CD4-positive, alpha-beta memory T cell (primary cell): ENCODE results near the gene MACROD2. TPM values are rescaled to one million over a fixed set of nuclear protein-coding genes. Genes with fewer than 3 reads are reported as not detected.
"Not testable (repeated sequence)": the region's sequence is repeated elsewhere in the genome, so short reads cannot be mapped to it uniquely, and the experiment has no call there.

Experiments
- CTCF ChIA-PET: fragments of 350-600 bp; sonication (Branson Sonifier 250); formaldehyde crosslinking; loops from one replicate; lab custom pipeline; 2021; ENCODE audit warnings: inconsistent platforms; ENCODE audit not compliant: partially characterized antibody; lab: Charles Lee
- POLR2A ChIA-PET: fragments of 350-600 bp; sonication (Branson Sonifier 250); formaldehyde crosslinking; loops from one replicate; lab custom pipeline; 2021; ENCODE audit not compliant: partially characterized antibody; lab: Charles Lee
- DNase-seq, 5 donors: peaks; one replicate each; pipeline versions ENCODE4 v3.0.0 to v3.0.0-alpha.2; 2020 to 2022; ENCODE audit warnings: mixed read lengths in 1 of 5
- H3K27ac ChIP-seq: one replicate; pipeline ENCODE4 v1.7.0; 2013; ENCODE audit warnings: low read depth, low read length
- H3K27me3 ChIP-seq: 2 replicates; pipeline ENCODE4 v1.7.0; 2013; ENCODE audit warnings: mild to moderate bottlenecking, low read length, moderate library complexity; ENCODE audit not compliant: insufficient read depth
- H3K36me3 ChIP-seq: 2 replicates; pipeline ENCODE4 v1.7.0; 2013; ENCODE audit warnings: mild to moderate bottlenecking, low read length, moderate library complexity; ENCODE audit not compliant: insufficient read depth
- H3K4me1 ChIP-seq: 2 replicates; pipeline ENCODE4 v1.7.0; 2013; ENCODE audit warnings: mild to moderate bottlenecking, low read length, moderate library complexity; ENCODE audit not compliant: insufficient read depth
- H3K4me3 ChIP-seq, 2 donors: one replicate each; pipeline ENCODE4 v1.7.0; 2013; ENCODE audit warnings: low read length in 2 of 2, mild to moderate bottlenecking in 1 of 2
- H3K9me3 ChIP-seq, 2 donors: one replicate each; pipeline ENCODE4 v1.7.0; 2013; ENCODE audit warnings: low read length in 2 of 2, control low read depth in 1 of 2; ENCODE audit not compliant: control insufficient read depth in 1 of 2
- H3K27ac Mint-ChIP-seq, 7 donors: one replicate each; pipeline ENCODE4 v1.8.0; 2020 to 2021; ENCODE audit warnings: mixed read lengths in 7 of 7, mild to moderate bottlenecking in 6 of 7, inconsistent platforms in 3 of 7, moderate library complexity in 3 of 7
- H3K27me3 Mint-ChIP-seq, 2 donors: one replicate each; pipeline ENCODE4 v1.8.0; 2020 to 2021; ENCODE audit warnings: mixed read lengths in 2 of 2
- H3K36me3 Mint-ChIP-seq, 2 donors: one replicate each; pipeline ENCODE4 v1.8.0; 2020 to 2021; ENCODE audit warnings: mixed read lengths in 2 of 2, inconsistent platforms in 1 of 2, mild to moderate bottlenecking in 1 of 2
- H3K4me1 Mint-ChIP-seq, 4 donors: one replicate each; pipeline ENCODE4 v1.8.0; 2020 to 2021; ENCODE audit warnings: mixed read lengths in 4 of 4, mild to moderate bottlenecking in 1 of 4
- H3K4me3 Mint-ChIP-seq, 8 donors: one replicate each; pipeline ENCODE4 v1.8.0; 2020 to 2021; ENCODE audit warnings: mixed read lengths in 8 of 8, mild to moderate bottlenecking in 7 of 8, moderate library complexity in 6 of 8, inconsistent platforms in 3 of 8
- H3K9me3 Mint-ChIP-seq, 8 donors: one replicate each; pipeline ENCODE4 v1.8.0; 2020 to 2021; ENCODE audit warnings: mixed read lengths in 8 of 8, mild to moderate bottlenecking in 5 of 8, inconsistent platforms in 3 of 8, moderate library complexity in 1 of 8
- intact Hi-C: fragments of 100-400 bp; cut with micrococcal nuclease; formaldehyde crosslinking; loops from one replicate; pipeline ENCODE4 v1.15.1; 2023
- polyA plus RNA-seq, 2 donors: library from polyadenylated mRNA; unstranded; fragments of 300-500 nt; fragmentation: Illumina TruSeq; gene quantifications; one replicate each; pipeline ENCODE4 v1.2.3, GENCODE V29; 2021
- total RNA-seq, 2 experiments: library from RNA; stranded (reverse); gene quantifications; one replicate each; pipeline ENCODE4 v1.2.3, GENCODE V29; 2021

Gene MACROD2
- total and polyA plus RNA-seq, 4 experiments from 2014 or later = not detected

DNA sequence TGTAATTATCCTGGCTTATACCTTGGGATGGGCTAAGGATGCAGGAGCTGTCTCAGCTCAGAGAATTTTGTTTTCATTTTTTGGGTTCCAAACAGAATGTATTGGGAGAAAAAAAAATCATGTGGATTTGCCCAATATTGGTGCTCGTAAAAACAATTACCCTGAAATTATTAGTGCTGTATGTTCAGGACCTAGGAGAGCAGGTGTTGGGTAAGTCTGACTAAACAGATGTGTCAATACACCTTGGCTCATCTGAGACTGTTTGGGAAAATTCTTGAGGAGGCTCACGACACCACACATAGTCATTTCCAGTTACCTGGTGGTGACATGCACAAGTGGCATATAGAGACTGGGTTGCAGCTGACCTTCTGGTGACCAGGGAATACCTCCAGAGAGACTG, 1144.2 kb downstream of the MACROD2 start:
- Histone ChIP-seq H3K4me1 (no peaks in the 10 kb centered on the region), H3K27ac (no peak overlapping the region), H3K27me3 (no peaks in the 10 kb centered on the region), H3K4me3 (no peak overlapping the region), H3K36me3 (no peaks in the 10 kb centered on the region), H3K9me3 (no peaks in the 10 kb centered on the region)
- no peak overlapping the region for H3K4me3 Mint-ChIP-seq
- intact Hi-C loops = no loop called here
- CTCF ChIA-PET = no interaction called here
- POLR2A ChIA-PET = no interaction called here
- no peaks in the 10 kb centered on the region for H3K27me3 Mint-ChIP-seq
- H3K36me3 Mint-ChIP-seq = no peaks in the 10 kb centered on the region
- H3K9me3 Mint-ChIP-seq = peaks cover 0 to 9% (median 6%) of the 10 kb centered on the region in 8 donors
- no peak for DNase-seq
- H3K27ac Mint-ChIP-seq = no peak overlapping the region
- H3K4me1 Mint-ChIP-seq = no peaks in the 10 kb centered on the region

DNA sequence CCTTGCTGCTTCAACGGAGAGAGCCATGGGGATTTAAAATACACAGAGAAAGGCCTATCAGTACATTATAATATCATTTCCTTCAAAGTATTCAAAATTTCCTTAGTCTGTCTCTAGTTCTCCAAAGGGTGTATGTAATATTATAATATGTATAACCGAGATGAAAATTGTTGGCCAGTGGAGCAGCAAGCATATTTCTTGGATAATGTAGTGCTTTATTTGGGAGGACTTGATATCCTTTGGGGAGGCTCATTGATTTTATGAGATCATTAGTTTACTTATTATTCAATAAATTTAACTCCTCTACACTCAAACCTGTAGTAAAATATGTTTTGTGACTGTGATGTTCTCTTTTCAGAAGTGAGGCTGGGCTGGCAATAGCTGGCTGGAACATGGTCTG, 1145.0 kb downstream of the MACROD2 start:
- no peaks in the 10 kb centered on the region for H3K4me1 ChIP-seq
- CTCF ChIA-PET = no interaction called here
- no peak overlapping the region for H3K4me3 ChIP-seq
- no peaks in the 10 kb centered on the region for H3K27me3 ChIP-seq
- no peak overlapping the region for H3K4me3 Mint-ChIP-seq
- no peak overlapping the region for H3K27ac Mint-ChIP-seq
- no peaks in the 10 kb centered on the region for H3K36me3 ChIP-seq
- H3K9me3 ChIP-seq = no peaks in the 10 kb centered on the region
- no peaks in the 10 kb centered on the region for H3K27me3 Mint-ChIP-seq
- H3K36me3 Mint-ChIP-seq = no peaks in the 10 kb centered on the region
- DNase-seq = no peak
- peaks cover 0 to 8% (median 6%) of the 10 kb centered on the region in 8 donors for H3K9me3 Mint-ChIP-seq
- H3K4me1 Mint-ChIP-seq = no peaks in the 10 kb centered on the region
- POLR2A ChIA-PET = no interaction called here
- H3K27ac ChIP-seq = no peak overlapping the region
- intact Hi-C loops = no loop called here

DNA sequence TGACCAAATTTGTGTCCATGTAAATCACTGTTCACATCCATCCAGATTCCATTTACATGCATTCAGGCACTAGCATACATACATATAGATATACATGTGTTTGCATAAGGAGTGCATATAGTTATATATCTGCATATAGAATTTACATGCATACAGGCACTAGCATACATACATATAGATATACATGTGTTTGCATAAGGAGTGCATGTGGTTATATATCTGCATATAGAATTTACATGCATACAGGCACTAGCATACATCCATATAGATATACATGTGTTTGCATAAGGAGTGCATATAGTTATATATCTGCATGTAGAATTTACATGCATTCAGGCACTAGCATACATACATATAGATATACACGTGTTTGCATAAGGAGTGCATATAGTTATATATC, 1145.6 kb downstream of the MACROD2 start:
- H3K4me3 ChIP-seq, H3K4me1 ChIP-seq, intact Hi-C loops, H3K36me3 Mint-ChIP-seq, H3K27me3 Mint-ChIP-seq, H3K4me3 Mint-ChIP-seq, H3K27ac ChIP-seq, POLR2A ChIA-PET, H3K27ac Mint-ChIP-seq, H3K9me3 Mint-ChIP-seq, H3K36me3 ChIP-seq, H3K4me1 Mint-ChIP-seq, H3K9me3 ChIP-seq, CTCF ChIA-PET, H3K27me3 ChIP-seq, DNase-seq: not testable (repeated sequence)

DNA sequence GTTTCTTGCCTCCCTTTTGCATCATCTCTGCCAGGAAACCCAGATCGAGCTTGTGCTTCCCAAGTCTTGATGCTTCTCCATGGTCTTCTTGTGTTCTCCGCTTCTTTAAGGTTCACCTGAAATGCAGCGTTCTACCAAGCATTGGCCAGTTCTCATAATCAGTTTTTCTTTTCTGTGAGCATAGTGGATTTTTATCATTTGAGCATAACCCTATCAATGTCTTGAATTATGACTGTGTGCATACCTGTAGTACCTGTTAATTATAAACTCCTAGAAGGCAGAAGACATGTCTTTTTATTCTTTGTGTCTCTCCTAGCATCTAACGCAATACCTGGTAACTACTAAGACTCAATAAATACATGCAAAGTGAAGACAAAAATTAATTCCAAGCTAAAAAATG, 1146.5 kb downstream of the MACROD2 start:
- intact Hi-C loops = no loop called here
- ChIA-PET POLR2A (no interaction called here), CTCF (no interaction called here)
- no peaks in the 10 kb centered on the region for H3K9me3 ChIP-seq
- Mint-ChIP-seq H3K4me1 (no peaks in the 10 kb centered on the region), H3K4me3 (no peak overlapping the region), H3K36me3 (no peaks in the 10 kb centered on the region), H3K27me3 (no peaks in the 10 kb centered on the region), H3K27ac (no peak overlapping the region), H3K9me3 (peaks cover 2 to 8% (median 6%) of the 10 kb centered on the region in 8 donors)
- H3K36me3 ChIP-seq = no peaks in the 10 kb centered on the region
- H3K27ac ChIP-seq = no peak overlapping the region
- no peak for DNase-seq
- no peaks in the 10 kb centered on the region for H3K27me3 ChIP-seq
- no peak overlapping the region for H3K4me3 ChIP-seq
- H3K4me1 ChIP-seq = no peaks in the 10 kb centered on the region

DNA sequence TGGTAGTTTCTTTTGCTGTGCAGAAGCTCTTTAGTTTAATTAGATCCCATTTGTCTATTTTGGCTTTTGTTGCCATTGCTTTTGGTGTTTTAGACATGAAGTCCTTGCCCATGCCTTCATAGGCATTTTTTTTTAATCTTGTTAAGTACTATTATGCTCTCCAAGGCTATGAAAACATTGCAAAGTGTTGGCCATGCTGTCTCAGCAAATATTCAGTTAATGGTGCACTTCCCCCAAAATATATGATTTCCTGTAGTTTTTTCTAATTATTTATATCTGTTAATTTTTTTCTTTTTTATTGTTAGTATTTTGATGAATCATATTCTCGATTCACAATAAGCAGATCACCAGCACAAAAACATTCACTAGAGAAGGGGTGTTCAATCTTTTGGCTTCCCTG, 1148.2 kb downstream of the MACROD2 start:
- CTCF ChIA-PET = no interaction called here
- H3K4me1 ChIP-seq = no peaks in the 10 kb centered on the region
- no peak overlapping the region for H3K4me3 ChIP-seq
- no peak overlapping the region for H3K27ac ChIP-seq
- DNase-seq = no peak
- Mint-ChIP-seq H3K27me3 (no peaks in the 10 kb centered on the region), H3K36me3 (no peaks in the 10 kb centered on the region), H3K9me3 (peaks cover 2 to 8% (median 6%) of the 10 kb centered on the region in 8 donors), H3K4me1 (no peaks in the 10 kb centered on the region), H3K27ac (no peak overlapping the region), H3K4me3 (no peak overlapping the region)
- H3K9me3 ChIP-seq = no peaks in the 10 kb centered on the region
- no peaks in the 10 kb centered on the region for H3K36me3 ChIP-seq
- intact Hi-C loops = no loop called here
- H3K27me3 ChIP-seq = no peaks in the 10 kb centered on the region
- POLR2A ChIA-PET = no interaction called here

DNA sequence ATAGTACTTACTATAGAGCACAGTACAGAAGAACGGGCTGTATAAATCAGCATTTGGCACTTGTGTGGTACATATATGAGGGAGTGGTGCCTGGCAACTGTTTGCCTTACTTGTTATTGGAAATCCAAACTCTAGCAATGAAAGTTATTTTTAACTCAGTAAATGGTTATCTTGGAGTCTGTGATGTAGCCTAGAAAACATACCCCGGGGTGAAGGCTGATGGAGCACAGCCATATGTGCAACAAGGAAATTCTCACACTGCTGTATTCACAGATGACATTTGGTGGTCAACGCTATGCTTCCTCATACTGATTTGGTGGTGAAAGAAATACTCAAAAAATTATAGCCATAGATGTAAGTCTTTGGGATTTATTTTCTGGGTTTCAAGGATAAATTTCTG, 1149.6 kb downstream of the MACROD2 start:
- Mint-ChIP-seq H3K4me3 (no peak overlapping the region), H3K36me3 (no peaks in the 10 kb centered on the region), H3K27me3 (no peaks in the 10 kb centered on the region), H3K9me3 (peaks cover 2 to 8% (median 4%) of the 10 kb centered on the region in 8 donors), H3K4me1 (no peaks in the 10 kb centered on the region), H3K27ac (no peak overlapping the region)
- Histone ChIP-seq H3K27me3 (no peaks in the 10 kb centered on the region), H3K27ac (no peak overlapping the region), H3K4me3 (no peak overlapping the region), H3K9me3 (no peaks in the 10 kb centered on the region), H3K36me3 (no peaks in the 10 kb centered on the region), H3K4me1 (no peaks in the 10 kb centered on the region)
- intact Hi-C loops = no loop called here
- CTCF ChIA-PET = no interaction called here
- POLR2A ChIA-PET = no interaction called here
- DNase-seq = no peak

DNA sequence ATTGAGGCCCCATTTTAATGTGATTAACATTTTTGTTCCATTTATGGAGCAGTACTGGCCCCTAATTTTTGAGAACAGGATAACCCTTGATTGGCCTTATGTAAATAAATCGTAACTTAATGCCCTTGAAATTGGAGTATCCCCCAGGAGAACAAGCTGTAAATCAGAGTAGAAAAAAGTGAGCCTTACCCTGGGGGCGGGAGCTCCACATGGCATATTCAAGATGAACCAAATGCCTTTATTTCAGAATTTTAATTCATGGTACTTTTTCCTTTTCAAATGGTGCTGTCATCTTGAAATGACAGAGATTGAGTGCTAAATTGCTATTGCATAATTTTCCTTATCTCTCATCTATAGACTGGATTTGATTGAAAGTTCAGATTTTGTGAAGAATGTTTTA, 1151.6 kb downstream of the MACROD2 start:
- Mint-ChIP-seq H3K4me1 (no peaks in the 10 kb centered on the region), H3K4me3 (no peak overlapping the region), H3K9me3 (peaks cover 2 to 12% (median 7%) of the 10 kb centered on the region in 8 donors), H3K36me3 (no peaks in the 10 kb centered on the region), H3K27ac (no peak overlapping the region), H3K27me3 (no peaks in the 10 kb centered on the region)
- ChIA-PET CTCF (no interaction called here), POLR2A (no interaction called here)
- H3K4me3 ChIP-seq = no peak overlapping the region
- H3K27ac ChIP-seq = no peak overlapping the region
- H3K9me3 ChIP-seq = no peaks in the 10 kb centered on the region
- no peak for DNase-seq
- intact Hi-C loops = no loop called here
- no peaks in the 10 kb centered on the region for H3K36me3 ChIP-seq
- no peaks in the 10 kb centered on the region for H3K27me3 ChIP-seq
- H3K4me1 ChIP-seq = no peaks in the 10 kb centered on the region

DNA sequence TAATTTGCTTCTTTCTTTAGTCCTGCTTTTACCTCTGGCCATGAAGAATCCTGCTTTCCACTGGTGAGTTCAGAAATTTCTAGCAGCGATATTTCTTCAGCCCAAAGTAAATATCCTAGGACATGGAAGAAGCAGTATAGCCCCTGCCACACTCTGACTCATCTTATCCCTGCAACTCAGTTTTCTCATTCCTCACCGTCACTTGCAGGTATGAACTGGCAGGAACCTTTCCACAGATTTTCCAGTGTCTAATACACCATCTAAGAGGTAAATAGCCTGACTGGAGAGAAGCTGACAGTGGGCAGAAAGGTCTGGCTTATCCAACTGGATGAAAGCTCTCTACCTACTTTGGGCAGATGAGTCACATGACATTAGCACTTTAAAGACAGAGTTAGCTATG, 1158.8 kb downstream of the MACROD2 start:
- peaks cover 0 to 28% (median 12%) of the 10 kb centered on the region in 8 donors for H3K9me3 Mint-ChIP-seq
- peaks cover 0 to 4% (median 0%) of the 10 kb centered on the region in 4 donors for H3K4me1 Mint-ChIP-seq
- intact Hi-C loops = no loop called here

More for the DNA sequence above, 1158.8 kb downstream of the MACROD2 start:
- Histone ChIP-seq H3K36me3 (no peaks in the 10 kb centered on the region), H3K27me3 (no peaks in the 10 kb centered on the region), H3K4me1 (no peaks in the 10 kb centered on the region), H3K27ac (no peak overlapping the region), H3K9me3 (no peaks in the 10 kb centered on the region), H3K4me3 (no peak overlapping the region)
- Mint-ChIP-seq H3K36me3 (no peaks in the 10 kb centered on the region), H3K4me3 (no peak overlapping the region), H3K27me3 (no peaks in the 10 kb centered on the region), H3K27ac (no peak overlapping the region)
- POLR2A ChIA-PET = no interaction called here
- CTCF ChIA-PET = interaction anchor here (1.5 kb wide), 1 partner anchor 9 kb away, joined by 3 read pairs; no protein-coding TSS in a partner anchor
- no peak for DNase-seq
